ENCODE data around the gene GSTA4. TPM values are rescaled to one million over a fixed set of nuclear protein-coding genes. Genes with fewer than 3 reads are reported as not detected.

Gene GSTA4
- total RNA-seq, 1 experiment from 2014 or later = 30.8 TPM

GRCh38 chr6:53029761-53030160 lies 34.7 kb upstream of the GSTA4 start:
- Histone ChIP-seq H3K9me3 (ENCODE audit: low read depth, low read length, poor library complexity, severe bottlenecking) (no peaks in the 10 kb centered on the region), H3K27ac (ENCODE audit: low read depth, low read length, poor library complexity, severe bottlenecking) (no peak overlapping the region), H3K4me1 (ENCODE audit: insufficient read depth, low read length, poor library complexity, severe bottlenecking) (no peaks in the 10 kb centered on the region), H3K36me3 (ENCODE audit: insufficient read depth, low read length, poor library complexity, severe bottlenecking) (peaks cover 7% of the 10 kb centered on the region), H3K4me3 (ENCODE audit: low read depth, low read length, poor library complexity, severe bottlenecking) (no peak overlapping the region), H3K27me3 (replicated peaks; ENCODE audit: insufficient read depth, low read depth, low read length, poor library complexity) (no peaks in the 10 kb centered on the region)
- intact Hi-C loops (cut with micrococcal nuclease; ENCODE audit: unreplicated experiment) = no loop called here
- ChIA-PET POLR2A (ENCODE audit: low non-redundant PET) (no interaction called here), CTCF (no interaction called here)
- BruUV-seq (replicated peaks) = no TSS peak
- no peak for TF ChIP-seq EZH2 (IDR thresholded peaks at IDR 0.05; ENCODE audit: borderline replicate concordance, low read depth, low read length, poor library complexity, severe bottlenecking)
- DNase-seq (ENCODE audit: low spot score) = no peak

GRCh38 chr6:53029257-53029656 lies 34.2 kb upstream of the GSTA4 start:
- Histone ChIP-seq H3K36me3 (ENCODE audit: insufficient read depth, low read length, poor library complexity, severe bottlenecking) (peaks cover 7% of the 10 kb centered on the region), H3K27me3 (replicated peaks; ENCODE audit: insufficient read depth, low read depth, low read length, poor library complexity) (no peaks in the 10 kb centered on the region), H3K4me3 (ENCODE audit: low read depth, low read length, poor library complexity, severe bottlenecking) (no peak overlapping the region), H3K27ac (ENCODE audit: low read depth, low read length, poor library complexity, severe bottlenecking) (no peak overlapping the region), H3K4me1 (ENCODE audit: insufficient read depth, low read length, poor library complexity, severe bottlenecking) (no peaks in the 10 kb centered on the region), H3K9me3 (ENCODE audit: low read depth, low read length, poor library complexity, severe bottlenecking) (no peaks in the 10 kb centered on the region)
- ChIA-PET POLR2A (ENCODE audit: low non-redundant PET) (no interaction called here), CTCF (no interaction called here)
- TF ChIP-seq CTCF (conservative IDR thresholded peaks at IDR 0.05; ENCODE audit: low read depth, low read length) (no peak), EZH2 (IDR thresholded peaks at IDR 0.05; ENCODE audit: borderline replicate concordance, low read depth, low read length, poor library complexity, severe bottlenecking) (no peak)
- intact Hi-C loops (cut with micrococcal nuclease; ENCODE audit: unreplicated experiment) = no loop called here
- no TSS peak for BruUV-seq (replicated peaks)
- no peak for DNase-seq (ENCODE audit: low spot score)

GRCh38 chr6:53028467-53028866 lies 33.4 kb upstream of the GSTA4 start:
- intact Hi-C loops (cut with micrococcal nuclease; ENCODE audit: unreplicated experiment) = no loop called here
- DNase-seq (ENCODE audit: low spot score) = no peak
- H3K9me3 ChIP-seq (ENCODE audit: low read depth, low read length, poor library complexity, severe bottlenecking) = no peaks in the 10 kb centered on the region
- H3K4me3 ChIP-seq (ENCODE audit: low read depth, low read length, poor library complexity, severe bottlenecking) = no peak overlapping the region
- no peaks in the 10 kb centered on the region for H3K27me3 ChIP-seq (replicated peaks; ENCODE audit: insufficient read depth, low read depth, low read length, poor library complexity)
- H3K27ac ChIP-seq (ENCODE audit: low read depth, low read length, poor library complexity, severe bottlenecking) = no peak overlapping the region
- TF ChIP-seq CTCF (conservative IDR thresholded peaks at IDR 0.05; ENCODE audit: low read depth, low read length) = no peak
- no peak for TF ChIP-seq EZH2 (IDR thresholded peaks at IDR 0.05; ENCODE audit: borderline replicate concordance, low read depth, low read length, poor library complexity, severe bottlenecking)
- POLR2A ChIA-PET (ENCODE audit: low non-redundant PET) = no interaction called here
- peaks cover 7% of the 10 kb centered on the region for H3K36me3 ChIP-seq (ENCODE audit: insufficient read depth, low read length, poor library complexity, severe bottlenecking)
- no TSS peak for BruUV-seq (replicated peaks)
- H3K4me1 ChIP-seq (ENCODE audit: insufficient read depth, low read length, poor library complexity, severe bottlenecking) = no peaks in the 10 kb centered on the region
- CTCF ChIA-PET = no interaction called here

GRCh38 chr6:53027131-53027718 lies 32.1 kb upstream of the GSTA4 start:
- intact Hi-C loops (cut with micrococcal nuclease; ENCODE audit: unreplicated experiment) = no loop called here
- ChIA-PET POLR2A (ENCODE audit: low non-redundant PET) (no interaction called here), CTCF (no interaction called here)
- DNase-seq (ENCODE audit: low spot score) = no peak
- BruUV-seq (replicated peaks) = no TSS peak
- Histone ChIP-seq H3K9me3 (ENCODE audit: low read depth, low read length, poor library complexity, severe bottlenecking) (no peaks in the 10 kb centered on the region), H3K27me3 (replicated peaks; ENCODE audit: insufficient read depth, low read depth, low read length, poor library complexity) (no peaks in the 10 kb centered on the region), H3K4me3 (ENCODE audit: low read depth, low read length, poor library complexity, severe bottlenecking) (no peak overlapping the region), H3K36me3 (ENCODE audit: insufficient read depth, low read length, poor library complexity, severe bottlenecking) (peaks cover 7% of the 10 kb centered on the region), H3K27ac (ENCODE audit: low read depth, low read length, poor library complexity, severe bottlenecking) (no peak overlapping the region), H3K4me1 (ENCODE audit: insufficient read depth, low read length, poor library complexity, severe bottlenecking) (no peaks in the 10 kb centered on the region)
- TF ChIP-seq EZH2 (IDR thresholded peaks at IDR 0.05; ENCODE audit: borderline replicate concordance, low read depth, low read length, poor library complexity, severe bottlenecking) (no peak), CTCF (conservative IDR thresholded peaks at IDR 0.05; ENCODE audit: low read depth, low read length) (no peak)
